LNCAP (cell line): ENCODE data around the gene POP7.

Experiments
- CTCF ChIP-seq: fragments of 450-650 bp; IDR thresholded peaks from 2 replicates; pipeline ENCODE4 v1.5.1; 2017; ENCODE audit warnings: mild to moderate bottlenecking

POP7 gene

DNA sequence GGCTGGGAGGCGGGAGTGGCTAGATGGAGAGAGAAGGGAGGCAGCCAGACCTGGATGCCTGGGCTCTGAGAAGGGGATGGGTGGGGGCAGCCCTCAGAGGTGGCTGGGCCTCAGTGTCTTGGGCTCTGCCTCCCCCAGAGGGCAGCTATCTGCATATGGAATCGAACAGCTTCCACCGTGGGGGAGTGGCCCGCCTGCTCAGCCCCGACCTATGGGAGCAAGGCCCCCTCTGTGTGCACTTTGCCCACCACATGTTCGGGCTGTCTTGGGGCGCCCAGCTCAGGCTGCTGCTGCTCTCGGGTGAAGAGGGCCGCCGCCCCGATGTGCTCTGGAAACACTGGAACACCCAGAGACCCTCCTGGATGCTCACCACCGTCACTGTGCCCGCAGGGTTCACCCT, 30.8 kb downstream of the POP7 start:
- no peak for TF ChIP-seq CTCF

DNA sequence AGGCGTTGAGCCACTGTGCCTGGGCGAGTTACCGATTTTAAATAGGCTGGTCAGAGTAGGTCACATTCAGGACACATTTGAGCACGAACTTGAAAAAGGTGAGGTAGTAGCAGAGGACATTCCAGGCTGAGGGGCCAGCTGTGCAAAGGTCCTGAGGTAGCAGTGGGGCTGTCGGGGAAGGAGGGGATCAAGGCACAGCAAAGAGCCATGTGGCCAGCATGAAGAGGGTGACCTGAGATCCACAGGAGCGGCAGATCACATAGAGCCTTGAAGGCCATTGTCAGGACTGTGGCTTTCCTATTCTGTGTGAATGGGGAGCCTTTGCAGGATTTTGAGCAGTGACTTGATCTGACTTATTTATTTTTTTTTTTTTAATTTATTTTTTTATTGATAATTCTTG, 34.0 kb downstream of the POP7 start:
- TF ChIP-seq CTCF: no peak

DNA sequence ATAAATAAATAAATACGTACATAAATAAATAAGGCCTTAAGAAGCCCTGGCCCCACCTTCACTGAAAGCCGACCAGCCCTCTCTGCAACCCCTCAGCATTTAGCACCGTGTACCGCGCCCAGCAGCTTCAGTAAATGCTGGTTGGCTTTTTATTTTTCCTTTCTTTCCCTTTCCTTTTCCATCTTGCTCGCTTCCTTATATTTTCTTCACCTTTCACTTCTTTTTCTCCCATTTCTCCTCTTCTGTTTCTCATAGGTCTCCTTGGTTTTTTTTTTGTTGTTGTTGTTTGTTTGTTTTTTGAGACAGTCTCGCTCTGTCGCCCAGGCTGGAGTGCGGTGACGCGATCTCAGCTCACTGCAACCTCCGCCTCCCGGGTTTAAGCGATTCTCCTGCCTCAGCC, 38.7 kb downstream of the POP7 start:
- no peak for TF ChIP-seq CTCF

- TF ChIP-seq CTCF: no peak
Measured at GRCh38 chr7:100745184-100745583, 39.3 kb downstream of the POP7 start.

DNA sequence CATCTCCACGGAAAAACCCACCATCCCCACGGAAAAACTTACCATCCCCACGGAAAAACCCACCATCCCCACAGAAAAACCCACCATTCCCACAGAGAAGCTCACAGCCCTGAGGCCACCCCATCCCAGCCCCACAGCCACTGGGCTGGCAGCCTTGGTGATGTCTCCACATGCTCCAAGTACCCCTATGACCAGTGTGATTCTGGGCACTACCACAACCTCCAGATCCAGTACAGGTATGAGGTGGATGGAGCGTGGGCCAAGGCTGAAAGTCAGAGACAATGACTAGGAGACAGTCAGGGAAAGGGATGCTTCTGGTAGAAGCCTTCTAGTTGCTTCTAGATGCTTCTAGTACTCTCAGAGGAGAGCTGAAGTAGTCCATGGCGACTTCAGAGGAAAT, 47.1 kb downstream of the POP7 start:
- TF ChIP-seq CTCF: no peak

- TF ChIP-seq CTCF: no peak
Measured at GRCh38 chr7:100753750-100754149, 47.8 kb downstream of the POP7 start.
